HG02852 (cell line): ENCODE data around the gene ANAPC1.
"Not testable (repeated sequence)": the region's sequence is repeated elsewhere in the genome, so short reads cannot be mapped to it uniquely, and the experiment has no call there.

Experiments used
- ATAC-seq: cut with Tn5 transposase; IDR thresholded peaks from one replicate; pipeline ENCODE4 v1.9.1; 2021; ENCODE audit warnings: mild to moderate bottlenecking, moderate library complexity; ENCODE audit not compliant: unreplicated experiment

The ANAPC1 gene

DNA sequence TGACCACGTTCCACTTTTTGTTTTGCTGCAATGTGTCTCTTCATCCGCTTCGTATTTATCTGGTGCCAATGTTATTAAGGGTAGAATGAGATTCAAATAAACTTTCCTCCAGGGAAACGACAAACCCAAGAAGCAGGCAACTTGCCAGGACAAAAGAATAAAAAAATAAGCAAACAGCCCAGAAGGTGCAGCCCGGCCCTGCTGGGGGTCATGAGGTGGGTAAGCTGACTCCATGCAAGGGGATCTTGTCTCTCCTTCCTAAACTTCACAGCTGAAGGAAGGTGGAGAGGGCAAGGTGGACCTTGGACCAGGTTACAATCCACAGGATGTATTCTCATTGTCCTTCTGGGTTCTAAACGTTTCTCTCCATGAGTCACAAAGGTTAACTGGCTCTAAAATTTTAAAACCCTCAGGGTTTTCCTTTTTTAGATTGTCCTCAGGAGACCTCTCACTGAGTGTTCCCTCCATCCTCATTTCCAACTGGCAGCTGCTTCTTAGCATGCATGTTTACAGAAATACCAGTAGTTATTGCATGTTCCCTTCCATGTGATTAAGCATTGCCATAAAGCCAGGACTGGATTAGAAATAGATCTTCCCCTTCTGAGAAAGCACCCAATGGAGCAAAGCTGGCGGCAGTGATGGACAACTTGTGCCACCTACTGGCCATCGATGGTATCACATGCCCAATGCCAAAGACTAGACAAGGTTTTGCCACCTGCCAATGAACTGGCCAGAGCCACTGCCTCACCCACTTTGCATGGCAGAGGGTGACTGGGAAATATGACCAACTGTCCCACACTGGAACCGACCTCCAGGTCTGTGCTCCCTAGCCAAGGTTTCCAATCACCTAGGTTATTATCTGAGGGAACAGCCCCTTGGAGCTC, 147.9 kb downstream of the ANAPC1 start:
- not testable (repeated sequence) for ATAC-seq

DNA sequence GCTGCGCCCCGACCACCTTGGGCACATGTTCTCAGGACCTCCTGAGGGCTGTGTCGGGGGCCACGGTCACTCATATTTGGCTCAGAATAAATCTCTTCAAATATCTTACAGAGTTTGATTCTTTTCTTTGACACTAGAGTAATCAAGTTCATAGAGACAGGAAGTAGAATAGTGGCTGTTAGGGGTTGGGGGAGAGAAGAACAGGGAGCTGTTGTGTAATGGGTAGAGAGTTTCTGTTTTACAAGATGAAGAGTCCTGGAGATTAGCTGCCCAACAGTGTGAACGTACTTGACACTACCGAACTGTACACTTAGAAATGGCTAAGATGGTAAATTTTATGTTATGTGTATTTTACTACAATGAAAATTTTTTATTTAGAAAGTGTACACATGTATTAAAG, 148.6 kb downstream of the ANAPC1 start:
- ATAC-seq = not testable (repeated sequence)

DNA sequence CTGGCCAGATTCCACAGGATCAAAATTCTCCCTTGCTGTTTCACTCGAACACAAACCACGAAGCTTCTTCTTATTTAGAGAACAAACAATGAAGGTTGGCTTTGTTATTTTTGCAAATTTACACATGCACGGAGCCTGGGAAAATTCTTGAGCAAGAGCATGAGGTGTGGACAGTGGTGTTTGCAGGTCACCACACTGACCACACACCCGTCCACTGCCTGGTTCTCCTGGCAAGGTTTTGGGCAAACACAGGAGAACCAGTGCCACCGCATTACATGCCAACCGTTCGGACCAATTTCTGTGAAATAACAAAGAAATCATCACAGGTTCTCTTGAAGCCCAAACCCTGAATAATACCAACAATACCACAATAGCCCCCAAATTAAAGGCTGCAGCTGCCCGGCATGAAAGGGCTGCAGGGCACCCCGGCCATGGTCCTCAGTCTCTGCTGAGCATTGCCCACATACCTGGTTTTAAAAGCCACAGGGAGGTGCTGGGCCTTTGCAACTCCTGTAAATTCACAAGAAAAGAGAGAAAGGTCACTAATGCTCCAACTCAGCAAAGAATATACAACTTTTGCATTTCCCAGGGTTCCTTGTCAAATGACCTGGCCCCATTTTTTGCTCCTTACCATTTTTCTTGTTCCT, 154.1 kb downstream of the ANAPC1 start:
- ATAC-seq = not testable (repeated sequence)

DNA sequence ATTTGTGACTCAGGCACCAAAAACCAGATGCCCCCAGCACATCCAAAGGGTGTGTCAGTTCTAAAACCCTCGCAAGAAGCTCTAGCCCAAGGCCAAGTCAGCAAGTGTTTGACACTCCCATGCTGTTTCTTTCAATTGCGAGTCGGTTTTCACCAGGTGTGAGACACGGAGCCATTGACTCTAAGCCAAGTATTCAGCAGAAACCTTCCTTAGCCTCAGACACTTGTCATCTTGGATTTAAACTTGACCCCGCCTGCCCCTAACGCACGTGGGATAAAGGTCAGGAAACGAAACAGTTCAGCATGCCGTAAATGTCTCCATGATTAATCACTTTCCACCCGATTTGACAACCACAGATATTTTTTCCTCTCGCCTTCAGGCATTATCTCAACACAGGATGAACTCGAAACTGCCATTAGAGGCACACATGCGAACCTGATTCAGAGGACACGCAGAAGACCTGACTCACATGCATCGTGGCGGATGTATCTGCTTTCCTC, 156.3 kb downstream of the ANAPC1 start:
- ATAC-seq = not testable (repeated sequence)

DNA sequence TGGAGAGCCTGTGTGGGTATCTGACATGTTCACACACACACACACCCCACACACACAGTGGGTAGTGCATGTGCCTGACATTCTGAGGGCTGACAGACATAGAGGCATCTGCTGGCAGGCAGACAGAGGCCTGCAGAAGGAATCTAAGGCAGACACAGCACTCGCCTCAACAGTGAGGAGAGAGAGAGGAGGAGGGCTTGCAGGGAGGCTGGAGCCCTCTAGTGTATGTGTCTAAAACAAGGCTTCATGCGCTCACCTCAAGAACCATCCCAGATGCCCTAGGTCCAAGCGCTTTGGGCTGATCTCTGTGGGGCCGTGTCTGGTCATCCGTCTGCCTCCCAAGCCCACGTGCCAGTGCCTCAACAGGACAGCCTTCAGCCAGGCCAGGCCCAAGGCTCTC, 158.3 kb downstream of the ANAPC1 start:
- not testable (repeated sequence) for ATAC-seq

DNA sequence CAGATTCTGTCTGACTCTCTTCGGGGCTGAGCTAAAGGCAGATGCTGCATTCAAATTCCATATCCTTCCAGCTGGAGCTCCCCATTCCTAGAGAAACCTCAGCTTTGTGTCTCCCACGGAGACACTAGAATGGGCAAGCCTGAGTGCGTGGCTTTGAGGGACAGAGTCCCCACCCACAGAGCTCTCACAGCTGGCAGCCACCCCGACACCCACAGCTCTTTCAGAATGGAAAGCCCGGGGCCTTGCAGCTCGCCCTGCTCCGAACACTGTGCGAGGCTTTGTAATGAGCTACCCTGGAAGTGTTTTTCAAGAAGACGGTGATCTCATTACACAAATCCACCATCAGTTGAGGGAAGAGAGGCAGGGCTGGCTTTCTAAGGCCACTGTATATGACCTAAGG, 164.4 kb downstream of the ANAPC1 start:
- ATAC-seq = not testable (repeated sequence)
